SU-DHL-6 (cell line): ENCODE data around the gene GNRH2.

Experiments used
- H2AFZ ChIP-seq: fragments of 200-600 bp; sonication (generic); 2 replicates; pipeline ENCODE4 v1.6.1; 2014; ENCODE audit warnings: low read depth, mild to moderate bottlenecking, moderate library complexity, mixed read lengths, antibody characterized with exemption, low read length; ENCODE audit not compliant: severe bottlenecking
- H3F3A ChIP-seq: fragments of 200-600 bp; shearing (Covaris generic); 2 replicates; pipeline ENCODE4 v1.6.0; 2016; ENCODE audit warnings: antibody characterized with exemption, mild to moderate bottlenecking; ENCODE audit not compliant: insufficient read depth
- H3K27ac ChIP-seq: fragments of 200-600 bp; sonication (generic); 2 replicates; pipeline ENCODE4 v1.5.1; 2016; ENCODE audit warnings: low read depth, mild to moderate bottlenecking, low read length, moderate library complexity, mixed read lengths
- H3K27me3 ChIP-seq: fragments of 200-600 bp; sonication (generic), shearing (Covaris generic); 2 replicates; pipeline ENCODE4 v1.6.0; 2014; ENCODE audit warnings: mild to moderate bottlenecking, low read length
- H3K36me3 ChIP-seq: fragments of 200-600 bp; sonication (generic); 2 replicates; pipeline ENCODE4 v1.6.1; 2014; ENCODE audit warnings: mild to moderate bottlenecking, low read length, mixed read lengths
- H3K4me2 ChIP-seq: fragments of 300-600, 200-600 bp; shearing (Covaris generic), sonication (generic); 2 replicates; pipeline ENCODE4 v1.6.0; 2014; ENCODE audit warnings: low read length, low read depth, mild to moderate bottlenecking; ENCODE audit not compliant: poor library complexity, severe bottlenecking
- H3K4me3 ChIP-seq: fragments of 200-600 bp; sonication (generic); 2 replicates; pipeline ENCODE4 v1.5.1; 2014; ENCODE audit warnings: antibody characterized with exemption, low read length, mild to moderate bottlenecking, mixed read lengths; ENCODE audit not compliant: insufficient read depth, poor library complexity, severe bottlenecking
- H3K79me2 ChIP-seq: fragments of 200-600 bp; sonication (generic); 2 replicates; pipeline ENCODE4 v1.6.1; 2014; ENCODE audit warnings: mild to moderate bottlenecking, low read length, moderate library complexity; ENCODE audit not compliant: insufficient read depth
- H3K9ac ChIP-seq: fragments of 200-600 bp; sonication (generic); 2 replicates; pipeline ENCODE4 v1.7.0; 2014; ENCODE audit warnings: mild to moderate bottlenecking, low read length
- H3K9me2 ChIP-seq: fragments of 200-600 bp; sonication (generic); replicated peaks from 2 replicates; pipeline ENCODE4 v1.6.1; 2014; ENCODE audit warnings: low read length; ENCODE audit not compliant: insufficient read depth
- H3K9me3 ChIP-seq: fragments of 200-600 bp; sonication (generic); 2 replicates; pipeline ENCODE4 v1.6.1; 2014; ENCODE audit warnings: low read length, mixed read lengths; ENCODE audit not compliant: insufficient read depth
- H4K20me1 ChIP-seq: fragments of 200-600 bp; sonication (generic); 2 replicates; pipeline ENCODE4 v1.6.1; 2014; ENCODE audit warnings: low read depth, mild to moderate bottlenecking, antibody characterized with exemption, low read length, moderate library complexity, mixed read lengths
- EZH2phosphoT487 ChIP-seq: fragments of 200-600 bp; sonication (generic), shearing (Covaris generic); conservative IDR thresholded peaks from 2 replicates; pipeline ENCODE4 v1.6.1; 2018; ENCODE audit warnings: mild to moderate bottlenecking, antibody characterized with exemption, low read length, moderate library complexity, mixed read lengths
- TF ChIP-seq, protein P1 (sequence below): fragments of 200-600 bp; sonication (generic); IDR thresholded peaks from one replicate; pipeline ENCODE4 v1.5.1; 2017; ENCODE audit warnings: antibody characterized with exemption, mild to moderate bottlenecking, low read length, moderate library complexity; ENCODE audit not compliant: insufficient read depth, poor library complexity, severe bottlenecking

Gene GNRH2

DNA sequence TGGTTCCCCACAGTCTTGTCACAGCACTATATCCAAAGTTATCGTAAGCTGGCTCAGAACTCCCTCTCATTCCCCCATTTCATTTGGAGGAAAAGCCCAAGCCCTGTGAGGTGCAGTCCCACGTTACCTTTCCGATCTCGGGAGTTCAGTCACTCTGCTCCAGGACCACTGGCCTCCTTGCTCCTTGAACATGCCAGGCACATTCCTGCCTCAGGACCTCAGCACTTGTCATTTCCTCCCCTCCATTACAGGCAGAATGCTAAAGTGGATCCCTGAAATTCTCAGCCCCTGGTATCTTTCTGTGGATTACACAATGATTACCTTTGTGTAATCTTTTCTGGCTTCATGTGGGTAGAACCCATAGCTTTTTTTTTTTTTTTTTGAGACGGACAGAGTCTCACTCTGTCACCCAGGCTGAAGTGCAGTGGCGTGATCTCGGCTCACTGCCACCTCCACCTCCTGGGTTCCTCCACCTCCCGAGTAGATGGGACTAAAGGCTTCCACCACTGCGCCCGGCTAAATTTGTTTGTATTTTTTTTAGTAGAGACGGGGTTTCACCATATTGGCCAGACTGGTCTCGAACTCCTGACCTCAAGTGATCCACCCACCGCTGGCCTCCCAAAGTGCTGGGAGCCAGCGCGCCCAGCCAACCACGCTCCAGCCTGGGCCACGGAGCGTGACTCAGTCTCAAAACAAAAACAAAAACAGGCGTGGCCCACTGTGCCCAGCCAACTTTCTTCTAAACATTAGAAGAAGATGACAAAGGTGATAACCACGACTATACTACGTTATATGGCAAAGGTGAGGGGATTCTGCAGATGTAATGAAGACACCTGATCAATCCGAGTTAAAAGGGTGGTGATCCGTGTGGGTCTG, 24.0 kb downstream of the GNRH2 start:
- Histone ChIP-seq H3K4me3 (no peak overlapping the region), H3K9me2 (no peaks in the 10 kb centered on the region), H3K79me2 (no peaks in the 10 kb centered on the region), H3K36me3 (no peaks in the 10 kb centered on the region), H3K4me2 (no peak overlapping the region), H2AFZ (no peak overlapping the region), H3F3A (no peaks in the 10 kb centered on the region), H3K9ac (no peak overlapping the region), H3K27me3 (no peaks in the 10 kb centered on the region), H4K20me1 (no peaks in the 10 kb centered on the region), H3K9me3 (no peaks in the 10 kb centered on the region), H3K27ac (no peak overlapping the region)
- TF ChIP-seq EZH2phosphoT487 = no peak
- TF ChIP-seq, protein P1, sequence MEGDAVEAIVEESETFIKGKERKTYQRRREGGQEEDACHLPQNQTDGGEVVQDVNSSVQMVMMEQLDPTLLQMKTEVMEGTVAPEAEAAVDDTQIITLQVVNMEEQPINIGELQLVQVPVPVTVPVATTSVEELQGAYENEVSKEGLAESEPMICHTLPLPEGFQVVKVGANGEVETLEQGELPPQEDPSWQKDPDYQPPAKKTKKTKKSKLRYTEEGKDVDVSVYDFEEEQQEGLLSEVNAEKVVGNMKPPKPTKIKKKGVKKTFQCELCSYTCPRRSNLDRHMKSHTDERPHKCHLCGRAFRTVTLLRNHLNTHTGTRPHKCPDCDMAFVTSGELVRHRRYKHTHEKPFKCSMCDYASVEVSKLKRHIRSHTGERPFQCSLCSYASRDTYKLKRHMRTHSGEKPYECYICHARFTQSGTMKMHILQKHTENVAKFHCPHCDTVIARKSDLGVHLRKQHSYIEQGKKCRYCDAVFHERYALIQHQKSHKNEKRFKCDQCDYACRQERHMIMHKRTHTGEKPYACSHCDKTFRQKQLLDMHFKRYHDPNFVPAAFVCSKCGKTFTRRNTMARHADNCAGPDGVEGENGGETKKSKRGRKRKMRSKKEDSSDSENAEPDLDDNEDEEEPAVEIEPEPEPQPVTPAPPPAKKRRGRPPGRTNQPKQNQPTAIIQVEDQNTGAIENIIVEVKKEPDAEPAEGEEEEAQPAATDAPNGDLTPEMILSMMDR = no peak

DNA sequence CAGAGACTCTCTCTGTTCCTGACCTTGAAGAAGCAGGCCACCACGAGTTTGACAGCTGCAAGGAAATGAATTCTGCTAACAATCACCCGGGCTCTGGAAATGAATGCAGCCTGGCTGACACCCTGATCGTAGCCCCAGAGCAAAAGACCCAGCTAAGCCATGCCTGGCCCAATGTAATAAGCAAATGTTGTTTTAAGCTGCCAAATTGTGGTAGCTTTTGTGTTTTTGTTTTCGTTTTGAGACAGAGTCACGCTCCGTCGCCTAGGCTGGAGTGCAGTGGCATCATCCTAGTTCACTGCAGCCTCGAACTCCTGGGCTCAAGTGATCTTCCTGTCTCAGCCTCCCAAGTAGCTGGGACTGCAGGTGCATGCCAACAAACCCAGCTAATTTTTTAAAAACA, 24.7 kb downstream of the GNRH2 start:
- H3K4me3 ChIP-seq = no peak overlapping the region
- H3F3A ChIP-seq = no peaks in the 10 kb centered on the region
- no peaks in the 10 kb centered on the region for H3K79me2 ChIP-seq
- no peak overlapping the region for H3K4me2 ChIP-seq
- H3K27ac ChIP-seq = no peak overlapping the region
- H3K9me2 ChIP-seq = no peaks in the 10 kb centered on the region
- H3K27me3 ChIP-seq = no peaks in the 10 kb centered on the region
- H3K9ac ChIP-seq = no peak overlapping the region
- TF ChIP-seq, protein P1 = no peak
- no peak for TF ChIP-seq EZH2phosphoT487
- H3K36me3 ChIP-seq = no peaks in the 10 kb centered on the region
- no peaks in the 10 kb centered on the region for H4K20me1 ChIP-seq
- no peak overlapping the region for H2AFZ ChIP-seq
- H3K9me3 ChIP-seq = no peaks in the 10 kb centered on the region

DNA sequence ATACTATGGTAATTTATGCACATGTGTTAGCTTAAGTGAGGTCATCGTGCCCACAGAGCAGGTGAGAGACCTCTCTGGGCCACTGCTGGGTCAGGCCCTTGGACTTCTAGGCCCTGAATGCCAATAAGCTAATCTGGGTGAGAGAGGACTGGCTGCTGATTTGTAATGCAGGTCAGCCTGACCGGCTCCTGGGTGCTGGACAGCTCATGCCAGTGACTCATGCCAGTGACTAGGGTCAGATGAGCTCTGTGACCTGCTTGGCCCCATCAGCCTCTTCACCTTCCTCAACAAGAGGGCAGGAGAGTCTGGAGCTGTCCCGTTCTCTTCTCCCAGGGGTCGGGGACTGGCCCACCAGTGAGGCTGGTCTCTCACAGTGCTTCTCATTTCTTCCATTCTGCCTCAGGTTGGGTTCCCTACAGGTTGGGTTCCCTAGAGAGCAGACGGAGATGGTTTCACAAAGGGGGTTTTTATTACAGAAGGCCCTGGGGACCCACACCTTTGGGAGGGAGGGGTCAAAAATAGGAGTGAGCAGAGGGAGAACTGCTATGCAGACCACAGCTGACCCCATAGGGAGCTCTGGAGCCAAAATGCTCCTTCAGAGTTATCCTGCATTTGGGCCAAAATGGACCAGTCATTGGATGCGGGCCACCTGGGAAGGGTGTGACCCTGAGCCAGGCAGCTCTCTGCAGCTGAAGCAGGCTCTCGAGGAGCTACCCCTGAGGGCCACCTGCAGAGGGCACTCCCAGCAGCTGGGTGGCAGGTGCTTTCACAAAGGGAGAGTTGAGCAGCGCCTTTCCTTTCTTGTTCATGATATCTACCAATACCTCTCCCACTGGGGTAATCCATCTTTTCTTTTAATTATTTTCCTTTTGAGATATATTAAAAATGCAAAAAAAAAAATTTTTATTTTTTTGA, 25.8 kb downstream of the GNRH2 start:
- no peak overlapping the region for H3K9ac ChIP-seq
- no peaks in the 10 kb centered on the region for H4K20me1 ChIP-seq
- H3K4me2 ChIP-seq = no peak overlapping the region
- H3K79me2 ChIP-seq = no peaks in the 10 kb centered on the region
- no peaks in the 10 kb centered on the region for H3K36me3 ChIP-seq
- no peaks in the 10 kb centered on the region for H3F3A ChIP-seq
- no peaks in the 10 kb centered on the region for H3K9me2 ChIP-seq
- no peaks in the 10 kb centered on the region for H3K27me3 ChIP-seq
- TF ChIP-seq, protein P1 = no peak
- no peak for TF ChIP-seq EZH2phosphoT487
- no peaks in the 10 kb centered on the region for H3K9me3 ChIP-seq
- no peak overlapping the region for H3K4me3 ChIP-seq
- H2AFZ ChIP-seq = no peak overlapping the region
- H3K27ac ChIP-seq = no peak overlapping the region
